Esophagus squamous epithelium (tissue), 5 donors: ENCODE results near the gene XPNPEP2. TPM values are rescaled to one million over a fixed set of nuclear protein-coding genes. Genes with fewer than 3 reads are reported as not detected.

ENCODE experiments used
- DNase-seq: peaks from one replicate; lab custom pipeline; 2025; lab: John Stamatoyannopoulos, UW
- H3K27ac ChIP-seq, 4 donors: fragments of 200-600 bp; sonication (generic); one replicate each; pipeline ENCODE4 v1.5.1; 2016 to 2019; ENCODE audit warnings: mild to moderate bottlenecking in 1 of 4
- H3K27me3 ChIP-seq, 4 donors: fragments of 200-600 bp; sonication (generic); 1 replicate in 3 of 4; 2 replicates in 1 of 4; pipeline versions ENCODE4 v1.5.1 to v1.6.0; 2017 to 2021; ENCODE audit warnings: antibody characterized with exemption in 1 of 4
- H3K36me3 ChIP-seq, 3 donors: fragments of 200-600 bp; sonication (generic); one replicate each; pipeline ENCODE4 v1.5.1; 2016 to 2019
- H3K4me1 ChIP-seq, 3 donors: fragments of 200-600 bp; sonication (generic); one replicate each; pipeline ENCODE4 v1.5.1; 2017 to 2019
- H3K4me3 ChIP-seq, 4 donors: fragments of 200-600 bp; sonication (generic); 1 replicate in 3 of 4; 2 replicates in 1 of 4; pipeline ENCODE4 v1.5.1; 2016 to 2019; ENCODE audit warnings: mild to moderate bottlenecking in 2 of 4, moderate library complexity in 1 of 4
- H3K9me3 ChIP-seq, 3 donors: fragments of 200-600 bp; sonication (generic); one replicate each; pipeline ENCODE4 v1.5.1; 2016 to 2019
- CTCF ChIP-seq, 6 experiments: fragments of 450-650 bp in 4 of 6; fragments of 200-600 bp in 2 of 6; sonication (generic) in 2 of 6; IDR thresholded peaks; one replicate each; pipeline ENCODE4 v1.5.1; 2016 to 2019; ENCODE audit warnings: antibody characterized with exemption in 6 of 6, mild to moderate bottlenecking in 4 of 6, moderate library complexity in 4 of 6
- POLR2A ChIP-seq, 4 donors: fragments of 450-650 bp; IDR thresholded peaks; one replicate each; pipeline ENCODE4 v1.6.1; 2017; ENCODE audit warnings: antibody characterized with exemption in 4 of 4, mild to moderate bottlenecking in 4 of 4, moderate library complexity in 3 of 4
- WGBS, 2 donors: methylation state at CpG; one replicate each; pipeline ENCODE4 v1.1.5; 2018; 5-methylcytosine and 5-hydroxymethylcytosine counted together
- intact Hi-C: fragments of 100-400 bp; cut with DNase I; formaldehyde crosslinking; loops from one replicate; pipeline ENCODE4 v1.15.0; 2022
- total RNA-seq, 4 donors: library from RNA; depleted of rRNA; stranded (reverse); fragments of >200 nt; gene quantifications; one replicate each; pipeline ENCODE4 v1.1.0, GENCODE V29; 2016
- donor health status: DM: yes; HTN: yes; CAD: no.

XPNPEP2 gene
- total RNA-seq, 4 donors from 2014 or later = 0.88 to 5.7 (median 3.6) TPM; not detected in 1

- Histone ChIP-seq H3K4me1 (no peaks in the 10 kb centered on the region), H3K9me3 (no peaks in the 10 kb centered on the region), H3K4me3 (no peak overlapping the region), H3K36me3 (no peaks in the 10 kb centered on the region), H3K27me3 (no peaks in the 10 kb centered on the region), H3K27ac (no peak overlapping the region)
- no peak for DNase-seq
- no peak for TF ChIP-seq CTCF (IDR thresholded peaks at IDR 0.05)
- 54 to 68% methylated on average over 5 to 7 of the region's 7 CpGs for WGBS, 2 donors
- intact Hi-C loops = no loop called here
Observed at GRCh38 chrX:129706400-129707072, 32.2 kb upstream of the XPNPEP2 start.

- H3K27ac ChIP-seq = no peak overlapping the region
- intact Hi-C loops = no loop called here
- WGBS, 2 donors = 74 to 96% methylated on average over 3 to 4 of the region's 4 CpGs
- H3K4me1 ChIP-seq = no peaks in the 10 kb centered on the region
- DNase-seq = no peak
- H3K27me3 ChIP-seq = no peaks in the 10 kb centered on the region
- H3K36me3 ChIP-seq = no peaks in the 10 kb centered on the region
- no peaks in the 10 kb centered on the region for H3K9me3 ChIP-seq
- no peak overlapping the region for H3K4me3 ChIP-seq
- TF ChIP-seq CTCF (IDR thresholded peaks at IDR 0.05) (no peak), POLR2A (IDR thresholded peaks at IDR 0.05) (no peak)
Observed at GRCh38 chrX:129714581-129714980, 24.2 kb upstream of the XPNPEP2 start.

- 74 to 85% methylated on average over 4 of the region's 4 CpGs for WGBS, 2 donors
- TF ChIP-seq POLR2A (IDR thresholded peaks at IDR 0.05) (no peak), CTCF (IDR thresholded peaks at IDR 0.05) (no peak)
- intact Hi-C loops = no loop called here
Observed at GRCh38 chrX:129716507-129716906, 22.3 kb upstream of the XPNPEP2 start.

DNA sequence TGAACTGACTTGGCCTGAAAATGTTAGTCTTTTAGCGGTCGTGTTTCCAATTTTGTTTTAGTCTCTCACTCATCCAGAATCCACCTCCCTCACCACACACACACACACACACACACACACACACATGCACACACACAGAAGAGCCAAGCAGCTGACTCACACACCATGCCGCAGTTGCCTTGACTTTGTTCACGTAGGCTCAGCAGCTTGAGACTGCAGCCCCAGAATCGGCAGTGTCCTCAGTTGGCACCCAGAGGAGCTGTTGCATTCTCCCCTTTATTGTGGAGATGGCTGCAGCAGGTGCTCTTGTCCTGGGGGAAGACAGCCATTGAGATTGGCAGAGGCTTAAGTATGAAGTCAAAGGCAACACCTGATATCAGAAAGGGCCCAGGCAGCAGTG, 20.9 kb upstream of the XPNPEP2 start:
- no peak for DNase-seq
- no peak for TF ChIP-seq POLR2A (IDR thresholded peaks at IDR 0.05)
- no peak for TF ChIP-seq CTCF (IDR thresholded peaks at IDR 0.05)
- intact Hi-C loops = no loop called here
- Histone ChIP-seq H3K27ac (no peak overlapping the region), H3K27me3 (no peaks in the 10 kb centered on the region), H3K4me1 (no peaks in the 10 kb centered on the region), H3K9me3 (no peaks in the 10 kb centered on the region), H3K4me3 (no peak overlapping the region), H3K36me3 (no peaks in the 10 kb centered on the region)
- WGBS, 2 donors = 46 to 55% methylated on average over 2 of the region's 5 CpGs

More at GRCh38 chrX:129716507-129716906, 22.3 kb upstream of the XPNPEP2 start:
- Histone ChIP-seq H3K27ac (no peak overlapping the region), H3K27me3 (no peaks in the 10 kb centered on the region), H3K9me3 (no peaks in the 10 kb centered on the region), H3K36me3 (no peaks in the 10 kb centered on the region), H3K4me3 (no peak overlapping the region), H3K4me1 (no peaks in the 10 kb centered on the region)
- no peak for DNase-seq

- intact Hi-C loops = no loop called here
- 80 to 100% methylated on average over 1 to 2 of the region's 5 CpGs for WGBS, 2 donors
- H3K9me3 ChIP-seq = no peaks in the 10 kb centered on the region
Observed at GRCh38 chrX:129718676-129719075, 20.1 kb upstream of the XPNPEP2 start.

More at GRCh38 chrX:129718676-129719075, 20.1 kb upstream of the XPNPEP2 start:
- TF ChIP-seq POLR2A (IDR thresholded peaks at IDR 0.05) (no peak), CTCF (IDR thresholded peaks at IDR 0.05) (no peak)
- DNase-seq = no peak
- Histone ChIP-seq H3K27me3 (no peaks in the 10 kb centered on the region), H3K27ac (no peak overlapping the region), H3K4me1 (no peaks in the 10 kb centered on the region), H3K4me3 (no peak overlapping the region), H3K36me3 (no peaks in the 10 kb centered on the region)
